Measurements from ENCODE around the gene SMYD3. TPM values are rescaled to one million over a fixed set of nuclear protein-coding genes. Genes with fewer than 3 reads are reported as not detected.
"Not testable (repeated sequence)": the region's sequence is repeated elsewhere in the genome, so short reads cannot be mapped to it uniquely, and the experiment has no call there.

SMYD3 gene
- total and polyA plus RNA-seq, 11 donors = 6.3 to 12.1 (median 9.5) TPM

- peaks cover 0 to 9% (median 0%) of the 10 kb centered on the region in 12 donors for H3K9me3 ChIP-seq
- intact Hi-C loops (cut with DNase I) = no loop called here
- DNase-seq (no peak), ATAC-seq (no peak)
- peaks cover 0 to 9% (median 0%) of the 10 kb centered on the region in 9 donors for H3K36me3 ChIP-seq
- H3K4me3 ChIP-seq = no peak overlapping the region
- H3K27me3 ChIP-seq = no peaks in the 10 kb centered on the region
- H3K4me1 ChIP-seq = no peaks in the 10 kb centered on the region
- no peak overlapping the region for H3K27ac ChIP-seq
- WGBS, 4 donors = 89 to 100% (median 97%) methylated on average over 1 of the region's 1 CpG
- TF ChIP-seq POLR2A (IDR thresholded peaks at IDR 0.05) (no peak), CTCF (IDR thresholded peaks at IDR 0.05) (no peak)
These were observed 173.2 kb downstream of the SMYD3 start for GRCh38 chr1:246333855-246334254.

GRCh38 chr1:246332078-246332477 lies 175.0 kb downstream of the SMYD3 start:
- no peak for ATAC-seq
- 56 to 88% (median 82%) methylated on average over 1 of the region's 1 CpG for whole genome bisulfite sequencing, 4 donors

GRCh38 chr1:246329900-246330299 lies 177.2 kb downstream of the SMYD3 start:
- intact Hi-C loops (cut with DNase I) = no loop called here
- H3K27me3 ChIP-seq = no peaks in the 10 kb centered on the region
- ATAC-seq (no peak), DNase-seq (no peak)
- H3K36me3 ChIP-seq = peaks cover 0 to 9% (median 0%) of the 10 kb centered on the region in 9 donors
- WGBS, 4 donors = 95 to 98% (median 98%) methylated on average over 4 of the region's 4 CpGs
- no peak overlapping the region for H3K27ac ChIP-seq
- TF ChIP-seq POLR2A (IDR thresholded peaks at IDR 0.05) (no peak), CTCF (IDR thresholded peaks at IDR 0.05) (no peak)
- H3K4me3 ChIP-seq = no peak overlapping the region
- H3K9me3 ChIP-seq = peaks cover 0 to 9% (median 0%) of the 10 kb centered on the region in 12 donors
- H3K4me1 ChIP-seq = no peaks in the 10 kb centered on the region

More at GRCh38 chr1:246332078-246332477, 175.0 kb downstream of the SMYD3 start:
- TF ChIP-seq POLR2A (IDR thresholded peaks at IDR 0.05) = no peak
- no peak for TF ChIP-seq CTCF (IDR thresholded peaks at IDR 0.05)
- Histone ChIP-seq H3K27ac (no peak overlapping the region), H3K4me1 (no peaks in the 10 kb centered on the region), H3K36me3 (peaks cover 0 to 9% (median 0%) of the 10 kb centered on the region in 9 donors), H3K9me3 (peaks cover 0 to 9% (median 0%) of the 10 kb centered on the region in 12 donors), H3K4me3 (no peak overlapping the region), H3K27me3 (no peaks in the 10 kb centered on the region)
- DNase-seq = no peak
- intact Hi-C loops (cut with DNase I) = no loop called here

- 100% methylated on average over 1 of the region's 1 CpG; no CpG with 5 or more reads in 2 of the 4 donors for WGBS, 4 donors
- intact Hi-C loops (cut with DNase I); H3K27ac ChIP-seq: not testable (repeated sequence)
These were observed 177.8 kb downstream of the SMYD3 start for GRCh38 chr1:246329292-246329691.

GRCh38 chr1:246324711-246325110 lies 182.4 kb downstream of the SMYD3 start:
- no peak for ATAC-seq

More at GRCh38 chr1:246329292-246329691, 177.8 kb downstream of the SMYD3 start:
- H3K4me3 ChIP-seq, H3K36me3 ChIP-seq, H3K9me3 ChIP-seq, ATAC-seq, H3K27me3 ChIP-seq, DNase-seq, H3K4me1 ChIP-seq: not testable (repeated sequence)

GRCh38 chr1:246324033-246324432 lies 183.0 kb downstream of the SMYD3 start:
- H3K27me3 ChIP-seq; H3K4me3 ChIP-seq; H3K36me3 ChIP-seq; intact Hi-C loops (cut with DNase I); H3K9me3 ChIP-seq; ATAC-seq; DNase-seq; H3K27ac ChIP-seq; H3K4me1 ChIP-seq: not testable (repeated sequence)
- WGBS, 4 donors = 94 to 98% (median 96%) methylated on average over 17 of the region's 17 CpGs

More at GRCh38 chr1:246324711-246325110, 182.4 kb downstream of the SMYD3 start:
- Histone ChIP-seq H3K4me3 (no peak overlapping the region), H3K4me1 (no peaks in the 10 kb centered on the region), H3K27me3 (no peaks in the 10 kb centered on the region), H3K36me3 (peaks cover 0 to 6% (median 0%) of the 10 kb centered on the region in 9 donors), H3K9me3 (peaks cover 0 to 3% (median 0%) of the 10 kb centered on the region in 12 donors), H3K27ac (no peak overlapping the region)
- no peak for DNase-seq
- TF ChIP-seq POLR2A (IDR thresholded peaks at IDR 0.05) (no peak), CTCF (IDR thresholded peaks at IDR 0.05) (no peak)
- intact Hi-C loops (cut with DNase I) = no loop called here
- WGBS, 4 donors = 94 to 98% (median 96%) methylated on average over 9 to 12 of the region's 12 CpGs

Data from heart left ventricle (tissue), 16 donors.